22Rv1 (cell line): ENCODE results near the gene MTURN.
A peak's percentile ranks its signal among the peaks of the same experiment; 100 is the strongest.

Source experiments
- H3K27ac ChIP-seq: fragments of 450-650 bp; 2 replicates; pipeline ENCODE4 v1.5.1; 2017
- ZFX ChIP-seq: fragments of 450-650 bp; IDR thresholded peaks from 2 replicates; pipeline ENCODE4 v1.6.1; 2017; ENCODE audit warnings: antibody characterized with exemption, borderline replicate concordance
- TF ChIP-seq, protein P1 (sequence below): fragments of 450-650 bp; IDR thresholded peaks from 2 replicates; pipeline ENCODE4 v1.5.1; 2017; ENCODE audit warnings: mild to moderate bottlenecking

Gene MTURN

GRCh38 chr7:30150711-30151110 lies 15.9 kb downstream of the MTURN start:
- TF ChIP-seq ZFX, result no peak
- TF ChIP-seq, protein P1, sequence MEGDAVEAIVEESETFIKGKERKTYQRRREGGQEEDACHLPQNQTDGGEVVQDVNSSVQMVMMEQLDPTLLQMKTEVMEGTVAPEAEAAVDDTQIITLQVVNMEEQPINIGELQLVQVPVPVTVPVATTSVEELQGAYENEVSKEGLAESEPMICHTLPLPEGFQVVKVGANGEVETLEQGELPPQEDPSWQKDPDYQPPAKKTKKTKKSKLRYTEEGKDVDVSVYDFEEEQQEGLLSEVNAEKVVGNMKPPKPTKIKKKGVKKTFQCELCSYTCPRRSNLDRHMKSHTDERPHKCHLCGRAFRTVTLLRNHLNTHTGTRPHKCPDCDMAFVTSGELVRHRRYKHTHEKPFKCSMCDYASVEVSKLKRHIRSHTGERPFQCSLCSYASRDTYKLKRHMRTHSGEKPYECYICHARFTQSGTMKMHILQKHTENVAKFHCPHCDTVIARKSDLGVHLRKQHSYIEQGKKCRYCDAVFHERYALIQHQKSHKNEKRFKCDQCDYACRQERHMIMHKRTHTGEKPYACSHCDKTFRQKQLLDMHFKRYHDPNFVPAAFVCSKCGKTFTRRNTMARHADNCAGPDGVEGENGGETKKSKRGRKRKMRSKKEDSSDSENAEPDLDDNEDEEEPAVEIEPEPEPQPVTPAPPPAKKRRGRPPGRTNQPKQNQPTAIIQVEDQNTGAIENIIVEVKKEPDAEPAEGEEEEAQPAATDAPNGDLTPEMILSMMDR, result no peak
- no peak overlapping the region for H3K27ac ChIP-seq

- TF ChIP-seq, protein P1, result no peak
- no peak for TF ChIP-seq ZFX
- H3K27ac ChIP-seq, result no peak overlapping the region
Measured at GRCh38 chr7:30154111-30154587, 19.4 kb downstream of the MTURN start.

DNA sequence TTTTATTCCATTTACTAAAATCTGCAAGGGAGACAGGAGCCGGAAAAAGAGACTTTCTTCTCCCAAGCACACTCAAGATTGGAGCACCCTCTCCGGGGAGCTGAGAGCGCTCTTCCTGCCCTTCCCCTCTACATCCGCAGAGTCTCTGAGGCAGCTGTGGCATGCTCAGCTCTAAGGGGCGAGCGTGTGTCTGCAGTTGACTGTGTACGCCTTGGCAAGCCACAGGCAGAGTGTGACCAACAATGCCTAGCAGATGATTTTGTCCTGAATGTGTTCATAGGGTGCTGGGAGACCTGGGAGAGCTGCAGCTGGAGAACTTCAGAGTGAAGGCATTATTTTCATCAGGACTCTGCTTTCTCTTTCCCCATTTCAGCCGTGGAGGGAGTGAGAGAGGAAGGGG lies 20.7 kb downstream of the MTURN start:
- H3K27ac ChIP-seq, result no peak overlapping the region
- TF ChIP-seq, protein P1, result no peak
- no peak for TF ChIP-seq ZFX

DNA sequence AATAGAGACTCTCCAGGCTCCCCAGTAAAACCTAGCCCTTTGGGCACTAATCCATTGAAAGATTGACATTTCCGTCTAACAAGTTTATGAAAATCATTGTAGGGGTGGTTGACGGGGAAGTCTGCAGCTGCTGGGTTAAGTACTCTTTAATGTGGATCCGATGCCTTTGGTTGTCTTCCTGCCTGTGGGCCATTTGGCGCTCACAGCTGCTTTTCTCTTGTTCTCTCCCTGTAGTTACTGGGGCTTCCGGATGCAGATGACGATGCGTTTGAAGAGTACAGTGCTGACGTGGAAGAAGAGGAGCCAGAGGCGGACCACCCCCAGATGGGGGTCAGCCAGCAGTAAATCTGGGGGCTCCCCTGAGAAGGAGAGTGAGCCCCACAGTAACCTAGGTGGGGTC lies 22.4 kb downstream of the MTURN start:
- no peak overlapping the region for H3K27ac ChIP-seq
- TF ChIP-seq ZFX, result no peak
- TF ChIP-seq, protein P1, result no peak

GRCh38 chr7:30159163-30159562 lies 24.4 kb downstream of the MTURN start:
- no peak for TF ChIP-seq ZFX
- no peak overlapping the region for H3K27ac ChIP-seq

DNA sequence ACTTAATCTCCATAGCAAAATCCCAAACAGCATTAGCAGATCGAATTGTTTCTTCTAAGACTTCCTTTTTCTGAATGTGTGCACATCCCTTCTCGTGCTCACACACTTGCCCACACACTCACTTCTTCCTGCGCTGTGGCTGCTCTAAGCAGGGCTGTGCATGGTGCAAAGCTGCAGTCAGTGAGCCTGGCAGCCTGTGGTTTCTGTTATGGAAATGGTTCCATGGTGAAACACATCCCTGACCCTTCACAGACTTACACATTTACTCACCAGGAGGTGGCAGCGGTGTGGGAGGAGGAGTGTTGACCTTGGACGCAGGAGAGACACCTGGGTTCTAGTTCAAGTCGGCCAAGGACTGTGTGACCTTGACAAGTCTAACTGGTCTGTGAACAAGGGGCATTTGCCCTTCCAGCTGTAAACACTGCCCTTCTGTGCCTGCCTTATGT lies 24.9 kb downstream of the MTURN start:
- H3K27ac ChIP-seq, result no peak overlapping the region
- TF ChIP-seq, protein P1, result peak; percentile 78
- no peak for TF ChIP-seq ZFX

GRCh38 chr7:30160329-30160728 lies 25.5 kb downstream of the MTURN start:
- TF ChIP-seq, protein P1, result no peak
- TF ChIP-seq ZFX, result no peak

DNA sequence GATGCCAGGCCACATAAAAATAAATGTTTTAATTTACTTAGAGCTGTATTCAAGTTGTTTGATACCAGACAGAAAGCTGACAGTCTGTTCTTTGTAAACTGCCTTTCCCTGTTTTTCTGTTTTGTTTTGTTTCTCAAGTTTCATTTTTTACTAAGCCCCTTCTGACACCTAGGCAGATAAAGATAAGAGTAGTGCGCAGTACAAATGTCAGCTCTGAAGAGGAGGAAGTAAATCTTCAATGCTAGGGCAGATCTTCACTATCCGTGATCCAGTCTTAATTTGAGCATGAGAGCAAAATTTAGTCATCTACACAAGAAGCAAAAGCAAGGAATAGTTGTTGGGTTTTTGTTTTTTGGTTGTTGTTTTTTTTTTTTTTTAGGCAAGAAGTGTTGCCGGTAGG lies 27.3 kb downstream of the MTURN start:
- no peak overlapping the region for H3K27ac ChIP-seq
- no peak for TF ChIP-seq ZFX
- TF ChIP-seq, protein P1, result no peak

More at GRCh38 chr7:30160329-30160728, 25.5 kb downstream of the MTURN start:
- no peak overlapping the region for H3K27ac ChIP-seq
